Peyer's patch (tissue), 4 donors: ENCODE data around the gene XRN1. TPM values are rescaled to one million over a fixed set of nuclear protein-coding genes. Genes with fewer than 3 reads are reported as not detected.
A peak's percentile ranks its signal among the peaks of the same experiment; 100 is the strongest.

ENCODE experiments used
- DNase-seq, 3 donors: peaks; one replicate each; pipeline ENCODE4 v3.0.0-alpha.2; 2017 to 2019
- H3K27ac ChIP-seq, 4 donors: fragments of 200-600 bp; sonication (generic); one replicate each; pipeline ENCODE4 v1.5.1; 2016 to 2019
- H3K27me3 ChIP-seq, 2 donors: fragments of 200-600 bp; sonication (generic); one replicate each; pipeline ENCODE4 v1.5.1; 2019
- H3K36me3 ChIP-seq, 3 donors: fragments of 200-600 bp; sonication (generic); one replicate each; pipeline ENCODE4 v1.5.1; 2016 to 2019
- H3K4me1 ChIP-seq, 4 donors: fragments of 200-600 bp; sonication (generic); one replicate each; pipeline ENCODE4 v1.5.1; 2016 to 2019
- H3K4me3 ChIP-seq, 4 donors: fragments of 200-600 bp; sonication (generic); 1 replicate in 3 of 4; 2 replicates in 1 of 4; pipeline ENCODE4 v1.5.1; 2016 to 2019; ENCODE audit warnings: mild to moderate bottlenecking in 1 of 4
- H3K9me3 ChIP-seq, 4 donors: fragments of 200-600 bp; sonication (generic); one replicate each; pipeline ENCODE4 v1.5.1; 2016 to 2019; ENCODE audit warnings: mild to moderate bottlenecking in 1 of 4
- CTCF ChIP-seq, 6 experiments: fragments of 450-650 bp in 4 of 6; fragments of 200-600 bp in 2 of 6; sonication (generic) in 1 of 6; IDR thresholded peaks; one replicate each; pipeline ENCODE4 v1.5.1; 2017 to 2019; ENCODE audit warnings: antibody characterized with exemption in 6 of 6, mild to moderate bottlenecking in 3 of 6, moderate library complexity in 1 of 6
- POLR2A ChIP-seq, 2 donors: fragments of 450-650 bp; IDR thresholded peaks; one replicate each; pipeline ENCODE4 v1.5.1; 2017; ENCODE audit warnings: antibody characterized with exemption in 2 of 2, mild to moderate bottlenecking in 2 of 2, moderate library complexity in 2 of 2
- total RNA-seq, 4 donors: library from RNA; depleted of rRNA; stranded (reverse); fragments of >200 nt; gene quantifications; one replicate each; pipeline ENCODE4 v1.1.0, GENCODE V29; 2016

The XRN1 gene
- total RNA-seq, 4 donors from 2014 or later: 74.6 to 95.2 (median 80.9) TPM

DNA sequence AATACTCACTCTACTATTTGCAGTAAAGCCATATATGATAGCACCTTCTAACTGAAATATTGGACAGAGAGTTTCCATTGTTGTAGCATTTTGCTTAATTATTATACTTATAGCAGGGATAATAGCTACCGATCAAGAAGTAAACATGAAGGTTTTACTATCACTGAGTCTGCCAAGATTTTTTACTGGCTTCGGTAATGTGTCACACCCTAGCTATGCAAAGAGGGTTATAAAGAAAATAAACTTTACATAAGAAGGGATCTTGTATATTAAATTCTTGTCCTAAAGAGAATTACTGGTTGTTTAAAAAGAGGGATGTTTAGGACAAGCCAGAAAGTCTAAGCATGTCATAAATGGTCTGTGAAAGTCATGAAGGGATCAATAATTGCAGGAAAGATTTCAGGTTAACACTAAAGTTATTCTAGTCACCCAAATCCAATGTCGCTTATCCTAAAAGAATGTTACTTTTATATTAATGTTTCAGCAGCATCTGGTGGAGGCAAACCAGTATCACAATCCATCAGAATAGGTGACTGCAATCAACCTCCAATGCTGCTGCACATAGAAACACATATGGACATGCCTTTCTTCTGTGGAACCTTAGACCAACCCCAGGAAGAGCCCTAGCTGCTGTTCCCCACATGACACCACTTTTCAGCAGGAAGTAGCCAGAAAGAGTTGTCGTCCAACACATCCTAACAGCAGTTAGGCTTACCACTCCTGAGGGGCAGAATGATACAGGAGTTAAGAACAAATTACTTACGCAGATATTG lies 159.8 kb downstream of the XRN1 start:
- no peaks in the 10 kb centered on the region for H3K9me3 ChIP-seq
- no peak overlapping the region for H3K4me3 ChIP-seq
- TF ChIP-seq CTCF (IDR thresholded peaks at IDR 0.05) (no peak), POLR2A (IDR thresholded peaks at IDR 0.05) (no peak)
- no peaks in the 10 kb centered on the region for H3K4me1 ChIP-seq
- H3K36me3 ChIP-seq: no peaks in the 10 kb centered on the region
- H3K27ac ChIP-seq: no peak overlapping the region
- H3K27me3 ChIP-seq: no peaks in the 10 kb centered on the region
- no peak for DNase-seq

GRCh38 chr3:142285083-142285517 lies 162.7 kb downstream of the XRN1 start:
- TF ChIP-seq POLR2A (IDR thresholded peaks at IDR 0.05) (no peak), CTCF (IDR thresholded peaks at IDR 0.05) (no peak)

DNA sequence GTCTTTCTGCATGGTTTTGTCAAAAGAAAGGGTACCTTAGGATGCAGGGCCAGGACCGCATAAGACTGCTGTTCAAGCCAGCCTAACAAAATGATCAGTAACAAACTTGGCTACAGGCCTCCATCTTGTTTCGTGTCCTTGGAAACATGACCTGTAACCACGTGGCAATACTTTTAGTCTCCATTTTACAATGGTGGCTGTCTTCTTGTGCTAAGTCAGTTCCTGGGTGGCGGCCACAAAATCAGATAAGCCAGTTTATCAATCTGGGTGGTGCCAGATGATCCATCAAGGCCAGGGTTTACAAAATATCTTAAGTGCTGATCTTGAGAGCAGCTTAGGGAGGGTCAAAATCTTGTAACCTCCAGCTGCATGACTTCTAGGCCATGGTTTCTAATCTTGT lies 165.3 kb downstream of the XRN1 start:
- Histone ChIP-seq H3K27me3 (no peaks in the 10 kb centered on the region), H3K9me3 (no peaks in the 10 kb centered on the region), H3K27ac (no peak overlapping the region), H3K4me1 (no peaks in the 10 kb centered on the region), H3K4me3 (no peak overlapping the region), H3K36me3 (no peaks in the 10 kb centered on the region)
- TF ChIP-seq POLR2A (IDR thresholded peaks at IDR 0.05) (no peak), CTCF (IDR thresholded peaks at IDR 0.05) (no peak)
- DNase-seq: no peak

More at GRCh38 chr3:142285083-142285517, 162.7 kb downstream of the XRN1 start:
- Histone ChIP-seq H3K4me1 (no peaks in the 10 kb centered on the region), H3K4me3 (no peak overlapping the region), H3K9me3 (no peaks in the 10 kb centered on the region), H3K27ac (peak overlapping the region in 1 of 4 donors; percentile 36), H3K27me3 (no peaks in the 10 kb centered on the region), H3K36me3 (no peaks in the 10 kb centered on the region)
- DNase-seq: no peak

DNA sequence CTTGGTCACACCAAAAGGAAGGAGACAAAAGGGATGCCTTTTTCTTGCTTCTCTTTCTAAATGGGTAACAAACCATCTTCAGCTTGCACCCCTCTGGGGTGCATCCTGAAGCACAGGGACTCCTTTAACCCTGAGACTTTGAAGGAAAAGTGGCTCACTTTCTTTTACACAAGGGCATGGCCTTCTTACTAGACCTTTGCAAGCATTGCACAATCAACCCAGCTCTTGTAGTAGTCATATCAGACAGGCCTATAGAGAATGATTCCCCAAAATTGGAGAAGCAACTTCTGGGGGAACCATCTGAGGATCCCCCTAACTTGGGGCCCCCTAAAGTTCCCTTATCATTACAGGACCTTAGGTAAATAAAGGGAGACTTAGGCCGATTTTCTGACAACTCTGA lies 166.4 kb downstream of the XRN1 start:
- no peaks in the 10 kb centered on the region for H3K9me3 ChIP-seq
- DNase-seq: no peak
- H3K27ac ChIP-seq: no peak overlapping the region
- H3K36me3 ChIP-seq: no peaks in the 10 kb centered on the region
- no peak overlapping the region for H3K4me3 ChIP-seq
- TF ChIP-seq CTCF (IDR thresholded peaks at IDR 0.05) (no peak), POLR2A (IDR thresholded peaks at IDR 0.05) (no peak)
- no peaks in the 10 kb centered on the region for H3K27me3 ChIP-seq
- H3K4me1 ChIP-seq: no peaks in the 10 kb centered on the region

GRCh38 chr3:142279965-142280590 lies 167.8 kb downstream of the XRN1 start:
- no peak overlapping the region for H3K27ac ChIP-seq
- no peak overlapping the region for H3K4me3 ChIP-seq
- no peaks in the 10 kb centered on the region for H3K9me3 ChIP-seq
- no peaks in the 10 kb centered on the region for H3K4me1 ChIP-seq
- H3K36me3 ChIP-seq: no peaks in the 10 kb centered on the region
- peak in 1 of 3 donors; percentile 81 for DNase-seq
- TF ChIP-seq CTCF (IDR thresholded peaks at IDR 0.05) (peak in 5 of 6 experiments; percentile 34 to 88 (median 80)), POLR2A (IDR thresholded peaks at IDR 0.05) (no peak)
- H3K27me3 ChIP-seq: no peaks in the 10 kb centered on the region
